Neuronal stem cell (in vitro differentiated cells): Measurements from ENCODE around the gene MINDY3.

Experiments
- DNase-seq: peaks from one replicate; pipeline ENCODE4 v3.0.0-alpha.2; 2013; ENCODE audit warnings: low spot score
- H2AFZ ChIP-seq: one replicate; pipeline ENCODE4 v1.6.1; 2013; ENCODE audit warnings: mild to moderate bottlenecking, low read length, inconsistent platforms
- H2AK5ac ChIP-seq: 2 replicates; pipeline ENCODE4 v1.6.1; 2013; ENCODE audit warnings: low read depth, mild to moderate bottlenecking, inconsistent platforms, low read length, moderate library complexity, mixed read lengths
- H2BK120ac ChIP-seq: 2 replicates; pipeline ENCODE4 v1.6.1; 2013; ENCODE audit warnings: low read depth, mild to moderate bottlenecking, inconsistent platforms, low read length, moderate library complexity, mixed read lengths
- H2BK12ac ChIP-seq: one replicate; pipeline ENCODE4 v1.6.1; 2013; ENCODE audit warnings: low read length, inconsistent platforms
- H2BK15ac ChIP-seq: 2 replicates; pipeline ENCODE4 v1.6.1; 2013; ENCODE audit warnings: mild to moderate bottlenecking, low read length, inconsistent platforms, mixed read lengths
- H2BK5ac ChIP-seq: one replicate; pipeline ENCODE4 v1.6.1; 2013; ENCODE audit warnings: inconsistent platforms, mild to moderate bottlenecking, low read length, moderate library complexity
- H3K14ac ChIP-seq: one replicate; pipeline ENCODE4 v1.6.1; 2013; ENCODE audit warnings: low read length, inconsistent platforms
- H3K18ac ChIP-seq: 2 replicates; pipeline ENCODE4 v1.6.1; 2013; ENCODE audit warnings: low read length, inconsistent platforms
- H3K23ac ChIP-seq: 2 replicates; pipeline ENCODE4 v1.6.1; 2013; ENCODE audit warnings: low read depth, mild to moderate bottlenecking, mixed read lengths, low read length, inconsistent platforms; ENCODE audit not compliant: poor library complexity
- H3K27ac ChIP-seq: replicated peaks from 3 replicates; pipeline ENCODE4 v1.5.1; 2013; ENCODE audit warnings: low read length, inconsistent platforms
- H3K27me3 ChIP-seq, 3 experiments: 2 replicates each; pipeline ENCODE4 v1.6.1; 2013; ENCODE audit warnings: low read length in 3 of 3, mild to moderate bottlenecking in 2 of 3, inconsistent platforms in 1 of 3, low read depth in 1 of 3, mixed read lengths in 1 of 3, moderate library complexity in 1 of 3; ENCODE audit not compliant: control insufficient read depth in 3 of 3, insufficient read depth in 3 of 3
- H3K36me3 ChIP-seq, 2 donors: replicated peaks in 1 of 2; 2 replicates each; pipeline ENCODE4 v1.6.1; 2013; ENCODE audit warnings: low read length in 2 of 2; ENCODE audit not compliant: control insufficient read depth in 2 of 2, insufficient read depth in 2 of 2
- H3K4ac ChIP-seq: 2 replicates; pipeline ENCODE4 v1.6.1; 2013; ENCODE audit warnings: inconsistent platforms, mild to moderate bottlenecking, low read length, moderate library complexity
- H3K4me1 ChIP-seq, 2 donors: 1 replicate in 1 of 2; 2 replicates in 1 of 2; pipeline ENCODE4 v1.6.1; 2013; ENCODE audit warnings: low read length in 2 of 2, low read depth in 1 of 2; ENCODE audit not compliant: control insufficient read depth in 2 of 2, insufficient read depth in 1 of 2
- H3K4me2 ChIP-seq: one replicate; pipeline ENCODE4 v1.6.1; 2013; ENCODE audit warnings: mild to moderate bottlenecking, low read length, inconsistent platforms; ENCODE audit not compliant: insufficient read depth, poor library complexity, severe bottlenecking
- H3K4me3 ChIP-seq, 2 donors: 2 replicates each; pipeline ENCODE4 v1.5.1; 2013; ENCODE audit warnings: low read length in 2 of 2, mild to moderate bottlenecking in 2 of 2, inconsistent platforms in 1 of 2, moderate library complexity in 1 of 2
- H3K79me1 ChIP-seq: one replicate; pipeline ENCODE4 v1.6.1; 2013; ENCODE audit warnings: low read depth, mild to moderate bottlenecking, inconsistent platforms, low read length, moderate library complexity
- H3K9ac ChIP-seq: one replicate; pipeline ENCODE4 v1.6.1; 2013; ENCODE audit warnings: mild to moderate bottlenecking, low read depth, low read length, inconsistent platforms; ENCODE audit not compliant: poor library complexity
- H3K9me3 ChIP-seq, 2 donors: replicated peaks in 1 of 2; 2 replicates each; pipeline versions ENCODE3 to v1.6.1; 2013; ENCODE audit warnings: low read length in 2 of 2, mild to moderate bottlenecking in 2 of 2, inconsistent platforms in 1 of 2, low read depth in 1 of 2, mixed read lengths in 1 of 2, moderate library complexity in 1 of 2; ENCODE audit not compliant: control insufficient read depth in 2 of 2, insufficient read depth in 1 of 2
- H4K8ac ChIP-seq: one replicate; pipeline ENCODE4 v1.6.1; 2013; ENCODE audit warnings: low read depth, mild to moderate bottlenecking, inconsistent platforms, low read length, moderate library complexity
- H4K91ac ChIP-seq: one replicate; pipeline ENCODE4 v1.6.1; 2013; ENCODE audit warnings: low read length, low read depth, mild to moderate bottlenecking, inconsistent platforms; ENCODE audit not compliant: poor library complexity
- WGBS, 2 donors: extraction: QIAGEN DNeasy Blood & Tissue Kit; methylation state at CpG; one replicate each; pipeline ENCODE4 v1.1.7; 2013; ENCODE audit warnings: missing lambda C conversion rate in 2 of 2, mixed read lengths in 1 of 2; ENCODE audit not compliant: insufficient read length in 2 of 2, insufficient replicate concordance in 1 of 2; ENCODE audit errors: extremely low coverage in 2 of 2; 5-methylcytosine and 5-hydroxymethylcytosine counted together

The MINDY3 gene

DNA sequence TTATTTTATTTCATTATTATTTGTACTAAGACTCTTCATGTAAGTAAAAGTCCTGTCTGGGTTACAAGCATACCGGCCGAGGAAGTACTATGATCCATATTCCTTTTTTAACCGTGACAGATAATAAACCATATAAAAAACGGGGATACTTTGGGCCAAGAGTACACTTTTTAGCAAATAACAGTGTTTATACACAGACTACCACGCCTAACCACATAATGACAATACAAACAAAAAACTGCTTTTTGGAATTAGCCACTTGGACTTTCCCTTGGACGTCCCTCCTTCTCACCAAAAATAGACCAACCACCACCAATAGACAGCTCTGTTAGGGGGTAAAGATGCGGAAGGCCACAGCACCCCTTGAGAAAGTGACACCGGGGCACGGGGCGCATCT is 800 bp downstream of the MINDY3 start:
- whole genome bisulfite sequencing, 2 donors: no CpG with 5 or more reads among the region's 10 CpGs
- Histone ChIP-seq H3K4me2 (peak overlapping the region; percentile 77), H3K18ac (no peak overlapping the region), H3K4me3 (peak overlapping the region; percentile 86 to 90), H3K27me3 (peaks cover 0 to 8% (median 2%) of the 10 kb centered on the region in 3 experiments), H2AK5ac (no peak overlapping the region), H4K8ac (no peak overlapping the region), H2BK15ac (no peak overlapping the region), H2BK5ac (peak overlapping the region; percentile 1), H2AFZ (peak overlapping the region; percentile 95), H3K9ac (peak overlapping the region; percentile 91), H2BK12ac (no peak overlapping the region), H2BK120ac (no peak overlapping the region), H3K27ac (no peak overlapping the region), H4K91ac (no peak overlapping the region), H3K4ac (no peak overlapping the region), H3K9me3 (peaks cover 0 to 3% of the 10 kb centered on the region in 2 donors), H3K36me3 (no peaks in the 10 kb centered on the region), H3K14ac (no peak overlapping the region), H3K79me1 (no peaks in the 10 kb centered on the region), H3K4me1 (peaks cover 0 to 2% of the 10 kb centered on the region in 2 donors), H3K23ac (no peak overlapping the region)
- DNase-seq: no peak

GRCh38 chr10:15858861-15859281 is 1.4 kb downstream of the MINDY3 start:
- no peak overlapping the region for H4K8ac ChIP-seq
- H2BK120ac ChIP-seq: no peak overlapping the region
- no peak overlapping the region for H2BK15ac ChIP-seq
- DNase-seq: no peak
- no peak overlapping the region for H3K18ac ChIP-seq
- H3K4me1 ChIP-seq: peaks cover 0 to 2% of the 10 kb centered on the region in 2 donors
- peak overlapping the region in 1 of 2 donors; percentile 86 for H3K4me3 ChIP-seq
- H3K9me3 ChIP-seq: peaks cover 0 to 3% of the 10 kb centered on the region in 2 donors
- no peaks in the 10 kb centered on the region for H3K36me3 ChIP-seq
- H2AFZ ChIP-seq: no peak overlapping the region
- H3K79me1 ChIP-seq: no peaks in the 10 kb centered on the region
- H2BK5ac ChIP-seq: no peak overlapping the region
- H3K4ac ChIP-seq: no peak overlapping the region
- H3K27me3 ChIP-seq: peaks cover 0 to 3% (median 2%) of the 10 kb centered on the region in 3 experiments
- no peak overlapping the region for H3K23ac ChIP-seq
- no peak overlapping the region for H2BK12ac ChIP-seq
- H3K27ac ChIP-seq: no peak overlapping the region
- no peak overlapping the region for H4K91ac ChIP-seq
- WGBS, 2 donors: no CpG with 5 or more reads among the region's 7 CpGs
- no peak overlapping the region for H3K9ac ChIP-seq
- H3K14ac ChIP-seq: no peak overlapping the region
- H3K4me2 ChIP-seq: no peak overlapping the region
- H2AK5ac ChIP-seq: no peak overlapping the region

GRCh38 chr10:15857107-15857575 is 3.2 kb downstream of the MINDY3 start:
- no peak overlapping the region for H2BK15ac ChIP-seq
- no peak for DNase-seq
- no CpG with 5 or more reads among the region's 2 CpGs for WGBS, 2 donors
- H2BK5ac ChIP-seq: no peak overlapping the region
- no peaks in the 10 kb centered on the region for H3K36me3 ChIP-seq
- H2AFZ ChIP-seq: no peak overlapping the region
- no peak overlapping the region for H3K4ac ChIP-seq
- H4K91ac ChIP-seq: no peak overlapping the region
- no peak overlapping the region for H4K8ac ChIP-seq
- H3K27ac ChIP-seq: no peak overlapping the region
- no peaks in the 10 kb centered on the region for H3K79me1 ChIP-seq
- H3K23ac ChIP-seq: no peak overlapping the region
- H3K4me1 ChIP-seq: peaks cover 0 to 2% of the 10 kb centered on the region in 2 donors
- H3K9me3 ChIP-seq: peaks cover 0 to 3% of the 10 kb centered on the region in 2 donors
- H3K4me2 ChIP-seq: no peak overlapping the region
- no peak overlapping the region for H2BK120ac ChIP-seq
- H3K27me3 ChIP-seq: no peaks in the 10 kb centered on the region
- H2BK12ac ChIP-seq: no peak overlapping the region
- no peak overlapping the region for H2AK5ac ChIP-seq
- H3K18ac ChIP-seq: no peak overlapping the region
- H3K9ac ChIP-seq: no peak overlapping the region
- H3K14ac ChIP-seq: no peak overlapping the region
- H3K4me3 ChIP-seq: no peak overlapping the region

DNA sequence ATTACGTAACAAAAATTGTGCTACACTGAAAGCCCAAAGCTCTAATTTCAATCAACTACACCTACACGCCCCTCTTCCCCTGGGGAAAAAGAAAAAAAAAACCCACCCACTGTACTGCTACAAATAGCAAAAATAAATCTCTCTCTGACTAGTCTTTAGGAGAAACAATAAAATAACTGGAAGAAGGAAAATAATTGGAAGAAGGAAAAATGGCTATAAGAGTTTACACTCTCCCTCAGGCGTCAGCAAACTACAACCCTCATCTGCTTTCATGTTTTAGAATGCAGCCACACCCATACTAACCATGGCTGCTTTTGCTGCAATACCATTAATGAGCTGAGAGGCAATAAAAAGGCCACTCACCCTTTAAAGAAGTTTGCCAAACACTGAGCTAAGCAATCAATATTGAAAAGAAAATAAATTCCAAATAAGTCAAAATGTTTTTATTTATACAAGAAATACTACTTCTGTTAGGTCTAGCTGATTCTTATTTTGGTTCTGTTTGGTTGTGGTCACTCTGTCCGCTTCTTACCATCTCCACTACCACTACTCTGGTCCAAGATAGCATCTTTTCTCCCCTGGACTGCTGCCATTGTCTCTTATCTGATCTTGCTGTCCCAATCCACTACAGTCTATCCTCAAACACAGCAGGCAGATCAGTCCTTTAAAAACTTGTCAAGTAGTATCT is 3.8 kb downstream of the MINDY3 start:
- Histone ChIP-seq H2BK12ac (no peak overlapping the region), H3K36me3 (no peaks in the 10 kb centered on the region), H3K4me1 (peaks cover 0 to 2% of the 10 kb centered on the region in 2 donors), H3K4ac (no peak overlapping the region), H2AK5ac (no peak overlapping the region), H3K4me3 (no peak overlapping the region), H3K27ac (no peak overlapping the region), H3K9me3 (peaks cover 0 to 5% of the 10 kb centered on the region in 2 donors), H3K23ac (no peak overlapping the region), H2AFZ (no peak overlapping the region), H3K27me3 (no peaks in the 10 kb centered on the region), H2BK5ac (no peak overlapping the region), H3K4me2 (no peak overlapping the region), H3K14ac (no peak overlapping the region), H4K8ac (no peak overlapping the region), H3K18ac (no peak overlapping the region), H2BK120ac (no peak overlapping the region), H3K9ac (no peak overlapping the region), H2BK15ac (no peak overlapping the region), H4K91ac (no peak overlapping the region), H3K79me1 (no peaks in the 10 kb centered on the region)
- no CpG with 5 or more reads among the region's 4 CpGs for WGBS, 2 donors
- no peak for DNase-seq
